Measurements from ENCODE around the gene RUVBL2.

GRCh38 chr19:49020931-49021895, 27.5 kb downstream of the RUVBL2 start:
- no peak for TF ChIP-seq CTCF (IDR thresholded peaks at IDR 0.05)
- no peak for TF ChIP-seq EP300 (IDR thresholded peaks at IDR 0.05)
- no peak for TF ChIP-seq POLR2A (IDR thresholded peaks at IDR 0.05)
